GM12878 (cell line): ENCODE results near the gene DLG2. TPM values are rescaled to one million over a fixed set of nuclear protein-coding genes. Genes with fewer than 3 reads are reported as not detected.

Experiments used
- ATAC-seq: fragments of 200-7000 bp; cut with Tn5 transposase; 3 replicates; pipeline ENCODE4 v1.9.1; 2020; ENCODE audit warnings: mild to moderate bottlenecking, moderate library complexity
- BruUV-seq: library from RNA; stranded (reverse); fragments of 400-500 nt; replicated peaks from 2 replicates; lab custom pipeline; 2021; lab: Mats Ljungman, UMichigan
- CTCF ChIA-PET: fragments of 300-600 bp; sonication (Branson Sonifier 250); formaldehyde crosslinking; extraction: SDS; loops from one replicate; lab custom pipeline; 2021; ENCODE audit warnings: inconsistent platforms; lab: Yijun Ruan, JAX
- POLR2A ChIA-PET: fragments of 350-600 bp; formaldehyde crosslinking; extraction: SDS; loops from one replicate; lab custom pipeline; 2021; ENCODE audit warnings: inconsistent platforms; lab: Charles Lee
- RAD21 ChIA-PET: fragments of 300-600 bp; sonication (Branson Sonifier 250); formaldehyde crosslinking; loops from one replicate; lab custom pipeline; 2023; ENCODE audit warnings: antibody characterized with exemption; ENCODE audit not compliant: unreplicated experiment; lab: Charles Lee
- SMC1A ChIA-PET: fragments of 300-600 bp; sonication (Branson Sonifier 250); formaldehyde crosslinking; loops from one replicate; lab custom pipeline; 2023; ENCODE audit not compliant: unreplicated experiment, uncharacterized antibody; lab: Charles Lee
- DNase-seq: peaks from one replicate; pipeline ENCODE4 v3.0.0-alpha.2; 2011; ENCODE audit warnings: low read depth, low spot score
- FAIRE-seq: peaks from 3 replicates; lab custom pipeline; 2011; peaks lifted over from hg19 to GRCh38; lab: Jason Lieb, UNC
- H2AFZ ChIP-seq: 2 replicates; pipeline ENCODE4 v1.6.0; 2011; ENCODE audit warnings: low read depth, low read length, control low read depth; ENCODE audit not compliant: control insufficient read depth
- H3K27ac ChIP-seq: 2 replicates; pipeline ENCODE4 v1.5.1; 2011; ENCODE audit warnings: control low read depth; ENCODE audit not compliant: control insufficient read depth, insufficient read depth
- H3K27me3 ChIP-seq, 2 experiments: replicated peaks in 1 of 2; 2 replicates each; pipeline versions ENCODE4 v1.6.0 to v1.6.1; 2011; ENCODE audit warnings: low read length in 1 of 2; ENCODE audit not compliant: control insufficient read depth in 2 of 2, insufficient read depth in 2 of 2
- H3K36me3 ChIP-seq, 2 experiments: 2 replicates each; pipeline ENCODE4 v1.5.1; 2011; ENCODE audit warnings: low read length in 1 of 2; ENCODE audit not compliant: control insufficient read depth in 2 of 2, insufficient read depth in 2 of 2
- H3K4me1 ChIP-seq: 2 replicates; pipeline ENCODE4 v1.6.1; 2011; ENCODE audit warnings: mild to moderate bottlenecking, low read length, moderate library complexity, mixed read lengths; ENCODE audit not compliant: control insufficient read depth, insufficient read depth
- H3K4me2 ChIP-seq: 2 replicates; pipeline ENCODE4 v1.6.0; 2011; ENCODE audit warnings: control low read depth; ENCODE audit not compliant: control insufficient read depth, insufficient read depth
- H3K4me3 ChIP-seq: fragments of 200-600 bp; sonication (generic); 2 replicates; pipeline ENCODE4 v1.5.1; 2016
- H3K79me2 ChIP-seq: 2 replicates; pipeline ENCODE4 v1.6.0; 2011; ENCODE audit warnings: low read length; ENCODE audit not compliant: control insufficient read depth, insufficient read depth
- H3K9ac ChIP-seq: 2 replicates; pipeline ENCODE4 v1.8.0; 2011; ENCODE audit warnings: low read length, control low read depth, mixed read lengths; ENCODE audit not compliant: control insufficient read depth, insufficient read depth
- H3K9me3 ChIP-seq: replicated peaks from 3 replicates; pipeline ENCODE4 v1.5.1; 2011; ENCODE audit warnings: mild to moderate bottlenecking, low read length; ENCODE audit not compliant: control insufficient read depth, insufficient read depth
- H4K20me1 ChIP-seq: 2 replicates; pipeline ENCODE4 v1.6.0; 2011; ENCODE audit not compliant: control insufficient read depth, insufficient read depth
- BHLHE40 ChIP-seq, 2 experiments: fragments of 450-650 bp in 1 of 2; IDR thresholded peaks; 2 replicates each; pipeline ENCODE4 v1.6.1; 2011 to 2017; ENCODE audit warnings: low read depth in 2 of 2, borderline replicate concordance in 1 of 2, improper control_type of control experiment in 1 of 2, low read length in 1 of 2, mild to moderate bottlenecking in 1 of 2
- BRCA1 ChIP-seq: IDR thresholded peaks from 2 replicates; pipeline ENCODE4 v1.6.1; 2011; ENCODE audit warnings: low read depth, low read length, improper control_type of control experiment
- CEBPB ChIP-seq, 2 experiments: fragments of 150-350 bp in 1 of 2; IDR thresholded peaks; 2 replicates each; pipeline ENCODE4 v1.6.1; 2012 to 2014; ENCODE audit warnings: low read depth in 2 of 2, low read length in 2 of 2, borderline replicate concordance in 1 of 2, inconsistent platforms in 1 of 2
- FOXK2 ChIP-seq: fragments of 450-650 bp; IDR thresholded peaks from 2 replicates; pipeline ENCODE4 v1.6.1; 2017; ENCODE audit warnings: mild to moderate bottlenecking, moderate library complexity
- JUNB ChIP-seq: IDR thresholded peaks from 2 replicates; pipeline ENCODE4 v1.6.1; 2016; ENCODE audit warnings: antibody characterized with exemption, mild to moderate bottlenecking
- POLR2AphosphoS2 ChIP-seq: IDR thresholded peaks from 2 replicates; pipeline ENCODE4 v1.6.1; 2011; ENCODE audit warnings: low read depth, mild to moderate bottlenecking, low read length, improper control_type of control experiment, moderate library complexity
- SIX5 ChIP-seq: IDR thresholded peaks from 2 replicates; pipeline ENCODE4 v1.6.1; 2011; ENCODE audit warnings: mild to moderate bottlenecking, low read depth, low read length, moderate library complexity; ENCODE audit not compliant: severe bottlenecking
- SKIL ChIP-seq: fragments of 450-650 bp; IDR thresholded peaks from 2 replicates; pipeline ENCODE4 v1.6.1; 2017; ENCODE audit warnings: mild to moderate bottlenecking, low read depth, inconsistent platforms; ENCODE audit not compliant: poor library complexity, severe bottlenecking
- SPI1 ChIP-seq: IDR thresholded peaks from 2 replicates; pipeline ENCODE4 v1.6.1; 2011; ENCODE audit warnings: low read depth, mild to moderate bottlenecking, low read length, moderate library complexity, borderline replicate concordance; ENCODE audit not compliant: insufficient read depth
- TCF3 ChIP-seq: IDR thresholded peaks from 2 replicates; pipeline ENCODE4 v1.6.1; 2012; ENCODE audit warnings: low read depth, mild to moderate bottlenecking, low read length, borderline replicate concordance; ENCODE audit not compliant: insufficient read depth
- WGBS: methylation state at CpG from one replicate; pipeline ENCODE4 v1.1.6; 2016; ENCODE audit warnings: low lambda C conversion rate; ENCODE audit not compliant: insufficient replicate concordance, insufficient coverage; ENCODE audit errors: missing lambda C conversion rate; 5-methylcytosine and 5-hydroxymethylcytosine counted together
- in situ Hi-C: fragments of 300-500 bp; cut with MboI; formaldehyde crosslinking; loops from 9 replicates; pipeline ENCODE4 v1.14.3; 2018; ENCODE audit warnings: mixed read lengths
- intact Hi-C: fragments of 100-400 bp; cut with micrococcal nuclease; formaldehyde crosslinking; loops from one replicate; pipeline ENCODE4 v1.14.2; 2022; ENCODE audit not compliant: unreplicated experiment
- polyA plus RNA-seq, 11 experiments: library from polyadenylated mRNA; depleted of rRNA in 4 of 11; unstranded in 6 of 11; stranded (reverse) in 5 of 11; fragments of >200 nt; fragmentation: Nextera tagmentation in 4 of 11; fragmentation: Illumina TruSeq in 1 of 11; extraction: Ambion mirVana in 4 of 11; extraction: Trizol in 1 of 11; gene quantifications; 1 replicate in 1 of 11; 2 replicates in 10 of 11; pipeline versions ENCODE4 v1.2.1 to v1.2.3, GENCODE V29; 2011 to 2016; ENCODE audit warnings: inconsistent platforms in 2 of 11, missing spikeins in 2 of 11, low read depth in 1 of 11
- total RNA-seq, 4 experiments: library from RNA; depleted of rRNA in 3 of 4; stranded (reverse); fragments of >200 nt in 3 of 4; fragmentation: Illumina TruSeq in 1 of 4; extraction: Trizol in 1 of 4; gene quantifications; 2 replicates each; pipeline versions ENCODE4 v1.2.1 to v1.2.3, GENCODE V29; 2013 to 2021
- TF ChIP-seq, protein P1 (sequence below): IDR thresholded peaks from 2 replicates; pipeline ENCODE4 v1.6.1; 2012; ENCODE audit warnings: low read depth, low read length, improper control_type of control experiment
- TF ChIP-seq, protein P2 (sequence below): IDR thresholded peaks from 2 replicates; pipeline ENCODE4 v1.6.1; 2012; ENCODE audit warnings: mild to moderate bottlenecking, low read depth, low read length
- TF ChIP-seq, protein P3 (sequence below): IDR thresholded peaks from 2 replicates; pipeline ENCODE4 v1.6.1; 2011; ENCODE audit warnings: borderline replicate concordance, low read depth, mild to moderate bottlenecking, moderate library complexity, low read length; ENCODE audit not compliant: insufficient read depth, poor library complexity, severe bottlenecking

Gene DLG2
- total and polyA plus RNA-seq, 10 of the 15 experiments (the other 5 are each of a cell fraction or from before 2014, with no cell fraction given): 0.09 to 0.98 (median 0.35) TPM

DNA sequence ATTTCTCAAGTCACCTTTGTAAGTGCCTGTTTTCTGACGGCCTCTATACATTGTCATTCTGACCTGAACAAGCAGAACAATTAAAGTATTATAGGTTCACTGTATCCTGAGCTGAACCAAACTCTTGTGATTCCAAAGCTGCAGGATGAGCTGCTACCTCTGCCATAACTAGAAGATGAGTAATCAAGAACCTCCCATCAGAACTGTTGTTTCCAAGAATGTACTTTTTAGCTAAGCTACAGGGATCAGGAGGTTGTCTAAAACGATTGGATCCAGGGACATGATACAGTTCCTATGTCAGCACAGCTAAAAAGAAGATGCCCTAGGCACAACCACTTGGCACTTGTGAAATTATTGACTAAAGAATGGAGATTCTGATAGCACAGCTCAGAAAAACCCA is 2052.6 kb downstream of the DLG2 start (continued):
- TF ChIP-seq SIX5 (no peak), BRCA1 (no peak), TCF3 (no peak)
- TF ChIP-seq, all 136 proteins: peak for 0

DNA sequence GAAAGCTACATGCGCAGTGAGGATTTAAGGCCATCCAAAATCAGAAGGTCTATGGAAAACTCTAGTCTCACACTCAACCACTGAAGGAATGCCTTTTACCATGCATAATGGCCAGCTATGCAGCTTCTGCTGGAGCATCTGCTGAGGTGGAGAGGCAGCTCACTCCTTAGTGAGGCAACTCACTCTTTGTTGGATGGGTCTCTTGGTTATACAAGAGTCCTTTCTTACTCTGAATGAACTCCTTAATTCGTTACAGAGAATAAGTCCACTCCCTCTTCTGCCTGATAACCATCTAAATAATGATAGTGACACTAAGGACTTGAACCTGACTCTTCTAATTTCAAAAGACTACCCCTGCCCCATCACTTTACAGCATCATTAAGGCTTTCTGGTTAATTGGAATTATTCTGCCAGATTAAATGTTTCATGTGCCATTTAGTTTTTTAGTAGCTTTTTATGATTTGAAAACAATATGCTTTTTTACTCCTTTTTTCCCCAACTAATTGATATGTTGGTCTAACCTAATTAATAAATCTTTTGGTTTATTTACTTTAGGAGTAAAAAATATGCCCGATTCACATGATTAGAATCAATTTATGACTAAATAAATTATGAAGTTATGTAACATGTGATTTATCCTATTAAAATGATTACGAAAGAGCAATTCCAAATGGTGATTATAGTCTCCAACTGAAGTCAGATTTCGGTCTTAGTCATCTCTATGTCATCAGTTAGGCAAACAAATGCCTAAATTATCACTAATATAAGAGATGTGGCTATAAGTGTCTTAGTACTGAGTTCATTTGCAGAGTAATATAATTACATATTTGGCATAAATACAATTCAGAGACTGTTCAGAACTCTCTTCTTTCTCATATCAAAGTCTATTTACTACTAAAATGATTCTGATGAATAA is 2054.3 kb downstream of the DLG2 start:
- ChIA-PET RAD21 (no interaction called here), POLR2A (no interaction called here), SMC1A (no interaction called here), CTCF (no interaction called here)
- Histone ChIP-seq H3K4me1 (no peaks in the 10 kb centered on the region), H4K20me1 (no peaks in the 10 kb centered on the region), H2AFZ (no peak overlapping the region), H3K36me3 (no peaks in the 10 kb centered on the region), H3K27ac (no peak overlapping the region), H3K79me2 (no peaks in the 10 kb centered on the region), H3K9me3 (no peaks in the 10 kb centered on the region), H3K27me3 (no peaks in the 10 kb centered on the region), H3K4me2 (no peak overlapping the region), H3K9ac (no peak overlapping the region), H3K4me3 (no peak overlapping the region)
- DNase-seq (no peak), FAIRE-seq (no peak), ATAC-seq (no peak)
- WGBS: 30% methylated on average over 5 of the region's 5 CpGs
- in situ Hi-C loops (no loop called here), intact Hi-C loops (no loop called here)
- BruUV-seq: no TSS peak
- TF ChIP-seq, protein P1, sequence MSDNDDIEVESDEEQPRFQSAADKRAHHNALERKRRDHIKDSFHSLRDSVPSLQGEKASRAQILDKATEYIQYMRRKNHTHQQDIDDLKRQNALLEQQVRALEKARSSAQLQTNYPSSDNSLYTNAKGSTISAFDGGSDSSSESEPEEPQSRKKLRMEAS: no peak
- no peak for TF ChIP-seq BHLHE40 (IDR thresholded peaks at IDR 0.05; ENCODE audit: borderline replicate concordance in 1 of 2, low read depth in 2 of 2, low read length in 1 of 2)
- TF ChIP-seq JUNB: no peak
- TF ChIP-seq SKIL: no peak
- TF ChIP-seq, protein P2, sequence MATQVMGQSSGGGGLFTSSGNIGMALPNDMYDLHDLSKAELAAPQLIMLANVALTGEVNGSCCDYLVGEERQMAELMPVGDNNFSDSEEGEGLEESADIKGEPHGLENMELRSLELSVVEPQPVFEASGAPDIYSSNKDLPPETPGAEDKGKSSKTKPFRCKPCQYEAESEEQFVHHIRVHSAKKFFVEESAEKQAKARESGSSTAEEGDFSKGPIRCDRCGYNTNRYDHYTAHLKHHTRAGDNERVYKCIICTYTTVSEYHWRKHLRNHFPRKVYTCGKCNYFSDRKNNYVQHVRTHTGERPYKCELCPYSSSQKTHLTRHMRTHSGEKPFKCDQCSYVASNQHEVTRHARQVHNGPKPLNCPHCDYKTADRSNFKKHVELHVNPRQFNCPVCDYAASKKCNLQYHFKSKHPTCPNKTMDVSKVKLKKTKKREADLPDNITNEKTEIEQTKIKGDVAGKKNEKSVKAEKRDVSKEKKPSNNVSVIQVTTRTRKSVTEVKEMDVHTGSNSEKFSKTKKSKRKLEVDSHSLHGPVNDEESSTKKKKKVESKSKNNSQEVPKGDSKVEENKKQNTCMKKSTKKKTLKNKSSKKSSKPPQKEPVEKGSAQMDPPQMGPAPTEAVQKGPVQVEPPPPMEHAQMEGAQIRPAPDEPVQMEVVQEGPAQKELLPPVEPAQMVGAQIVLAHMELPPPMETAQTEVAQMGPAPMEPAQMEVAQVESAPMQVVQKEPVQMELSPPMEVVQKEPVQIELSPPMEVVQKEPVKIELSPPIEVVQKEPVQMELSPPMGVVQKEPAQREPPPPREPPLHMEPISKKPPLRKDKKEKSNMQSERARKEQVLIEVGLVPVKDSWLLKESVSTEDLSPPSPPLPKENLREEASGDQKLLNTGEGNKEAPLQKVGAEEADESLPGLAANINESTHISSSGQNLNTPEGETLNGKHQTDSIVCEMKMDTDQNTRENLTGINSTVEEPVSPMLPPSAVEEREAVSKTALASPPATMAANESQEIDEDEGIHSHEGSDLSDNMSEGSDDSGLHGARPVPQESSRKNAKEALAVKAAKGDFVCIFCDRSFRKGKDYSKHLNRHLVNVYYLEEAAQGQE: no peak
- TF ChIP-seq, protein P3, sequence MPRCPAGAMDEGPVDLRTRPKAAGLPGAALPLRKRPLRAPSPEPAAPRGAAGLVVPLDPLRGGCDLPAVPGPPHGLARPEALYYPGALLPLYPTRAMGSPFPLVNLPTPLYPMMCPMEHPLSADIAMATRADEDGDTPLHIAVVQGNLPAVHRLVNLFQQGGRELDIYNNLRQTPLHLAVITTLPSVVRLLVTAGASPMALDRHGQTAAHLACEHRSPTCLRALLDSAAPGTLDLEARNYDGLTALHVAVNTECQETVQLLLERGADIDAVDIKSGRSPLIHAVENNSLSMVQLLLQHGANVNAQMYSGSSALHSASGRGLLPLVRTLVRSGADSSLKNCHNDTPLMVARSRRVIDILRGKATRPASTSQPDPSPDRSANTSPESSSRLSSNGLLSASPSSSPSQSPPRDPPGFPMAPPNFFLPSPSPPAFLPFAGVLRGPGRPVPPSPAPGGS: no peak
- TF ChIP-seq FOXK2: no peak
- no peak for TF ChIP-seq SPI1
- no peak for TF ChIP-seq CEBPB (IDR thresholded peaks at IDR 0.05; ENCODE audit: borderline replicate concordance in 1 of 2, low read depth in 2 of 2, low read length in 2 of 2)
- no peak for TF ChIP-seq POLR2AphosphoS2
